GM23248 (cell line): Measurements from ENCODE around the gene TMED4. TPM values are rescaled to one million over a fixed set of nuclear protein-coding genes. Genes with fewer than 3 reads are reported as not detected.
"Not testable (repeated sequence)": the region's sequence is repeated elsewhere in the genome, so short reads cannot be mapped to it uniquely, and the experiment has no call there.

Experiments used
- DNase-seq: peaks from one replicate; pipeline ENCODE4 v3.0.0-alpha.2; 2015
- H2AFZ ChIP-seq: fragments of 200-600 bp; sonication (generic); 2 replicates; pipeline ENCODE4 v1.6.1; 2016; ENCODE audit warnings: antibody characterized with exemption
- H3F3A ChIP-seq: fragments of 200-600 bp; sonication (generic); 2 replicates; pipeline ENCODE4 v1.6.1; 2016; ENCODE audit warnings: mild to moderate bottlenecking, antibody characterized with exemption, mixed run types; ENCODE audit not compliant: insufficient read depth
- H3K27ac ChIP-seq: fragments of 200-600 bp; sonication (generic); 2 replicates; pipeline ENCODE4 v1.5.1; 2016; ENCODE audit warnings: mild to moderate bottlenecking
- H3K27me3 ChIP-seq: fragments of 200-600 bp; sonication (generic); replicated peaks from 2 replicates; pipeline ENCODE4 v1.6.1; 2016; ENCODE audit warnings: mild to moderate bottlenecking; ENCODE audit not compliant: insufficient read depth
- H3K36me3 ChIP-seq: fragments of 200-600 bp; sonication (generic); 2 replicates; pipeline ENCODE4 v1.6.1; 2016; ENCODE audit warnings: low read depth, mild to moderate bottlenecking
- H3K4me1 ChIP-seq: fragments of 200-600 bp; sonication (generic); 2 replicates; pipeline ENCODE4 v1.6.1; 2016; ENCODE audit warnings: mild to moderate bottlenecking; ENCODE audit not compliant: insufficient read depth
- H3K4me2 ChIP-seq: fragments of 200-600 bp; sonication (generic); one replicate; pipeline ENCODE4 v1.6.1; 2016; ENCODE audit warnings: mild to moderate bottlenecking; ENCODE audit not compliant: unreplicated experiment
- H3K4me3 ChIP-seq: fragments of 200-600 bp; sonication (generic); 2 replicates; pipeline ENCODE4 v1.5.1; 2016; ENCODE audit warnings: mild to moderate bottlenecking
- H3K79me2 ChIP-seq: fragments of 200-600 bp; sonication (generic); 2 replicates; pipeline ENCODE4 v1.6.1; 2016; ENCODE audit warnings: mild to moderate bottlenecking; ENCODE audit not compliant: insufficient read depth
- H3K9ac ChIP-seq: fragments of 200-600 bp; sonication (generic); 2 replicates; pipeline ENCODE4 v1.6.1; 2016; ENCODE audit warnings: mild to moderate bottlenecking
- H3K9me2 ChIP-seq: fragments of 200-600 bp; sonication (generic); 2 replicates; pipeline ENCODE4 v1.6.1; 2016; ENCODE audit warnings: mixed run types, mild to moderate bottlenecking, moderate library complexity; ENCODE audit not compliant: insufficient read depth
- H3K9me3 ChIP-seq: fragments of 200-600 bp; sonication (generic); one replicate; pipeline ENCODE4 v1.6.1; 2017; ENCODE audit warnings: low read depth
- H4K20me1 ChIP-seq: fragments of 200-600 bp; sonication (generic); 2 replicates; pipeline ENCODE4 v1.6.0; 2016; ENCODE audit not compliant: insufficient read depth
- EZH2 ChIP-seq: fragments of 200-600 bp; sonication (generic); IDR thresholded peaks from 2 replicates; pipeline ENCODE4 v1.6.1; 2018; ENCODE audit warnings: antibody characterized with exemption, mild to moderate bottlenecking; ENCODE audit not compliant: insufficient read depth, poor library complexity, severe bottlenecking
- EZH2phosphoT487 ChIP-seq: fragments of 200-600 bp; sonication (generic); IDR thresholded peaks from 2 replicates; pipeline ENCODE4 v1.6.1; 2018; ENCODE audit warnings: antibody characterized with exemption, moderate library complexity, mild to moderate bottlenecking, low read depth; ENCODE audit not compliant: insufficient read depth
- WGBS, 2 experiments: methylation state at CpG; one replicate each; pipeline ENCODE4 v1.1.6; 2015 to 2017; ENCODE audit warnings: low lambda C conversion rate in 2 of 2, low coverage in 1 of 2; ENCODE audit errors: missing lambda C conversion rate in 2 of 2; 5-methylcytosine and 5-hydroxymethylcytosine counted together
- in situ Hi-C: fragments of 300-500 bp; cut with MboI; formaldehyde crosslinking; loops from 2 replicates; pipeline ENCODE4 v1.15.0; 2020
- polyA plus RNA-seq: library from polyadenylated mRNA; unstranded; fragments of >200 nt; fragmentation: Nextera tagmentation; extraction: Ambion mirVana; gene quantifications from 2 replicates; pipeline ENCODE4 v1.2.1, GENCODE V29; 2016
- total RNA-seq: library from RNA; depleted of rRNA; stranded (reverse); fragments of >200 nt; shearing (Covaris generic); gene quantifications from 2 replicates; pipeline ENCODE4 v1.2.3, GENCODE V29; 2014

Gene TMED4
- total and polyA plus RNA-seq, 2 experiments from 2014 or later = 78.2 to 201 TPM

GRCh38 chr7:44564606-44565005 is 17.4 kb downstream of the TMED4 start:
- in situ Hi-C loops = no loop called here
- Histone ChIP-seq H3K4me2 (no peak overlapping the region), H3F3A (peaks cover 13% of the 10 kb centered on the region; the same call in 1 of the 2 replicates), H3K4me3 (no peak overlapping the region), H3K36me3 (peaks cover 21% of the 10 kb centered on the region; the same call in 1 of the 2 replicates), H3K9me3 (no peaks in the 10 kb centered on the region), H3K9me2 (no peaks in the 10 kb centered on the region), H3K79me2 (peaks cover 10% of the 10 kb centered on the region), H3K27ac (no peak overlapping the region), H3K4me1 (no peaks in the 10 kb centered on the region), H3K27me3 (no peaks in the 10 kb centered on the region), H2AFZ (no peak overlapping the region), H4K20me1 (no peaks in the 10 kb centered on the region), H3K9ac (no peak overlapping the region)
- no peak for DNase-seq
- 53 to 70% methylated on average over 2 of the region's 2 CpGs for WGBS, 2 experiments
- no peak for TF ChIP-seq EZH2phosphoT487
- no peak for TF ChIP-seq EZH2

DNA sequence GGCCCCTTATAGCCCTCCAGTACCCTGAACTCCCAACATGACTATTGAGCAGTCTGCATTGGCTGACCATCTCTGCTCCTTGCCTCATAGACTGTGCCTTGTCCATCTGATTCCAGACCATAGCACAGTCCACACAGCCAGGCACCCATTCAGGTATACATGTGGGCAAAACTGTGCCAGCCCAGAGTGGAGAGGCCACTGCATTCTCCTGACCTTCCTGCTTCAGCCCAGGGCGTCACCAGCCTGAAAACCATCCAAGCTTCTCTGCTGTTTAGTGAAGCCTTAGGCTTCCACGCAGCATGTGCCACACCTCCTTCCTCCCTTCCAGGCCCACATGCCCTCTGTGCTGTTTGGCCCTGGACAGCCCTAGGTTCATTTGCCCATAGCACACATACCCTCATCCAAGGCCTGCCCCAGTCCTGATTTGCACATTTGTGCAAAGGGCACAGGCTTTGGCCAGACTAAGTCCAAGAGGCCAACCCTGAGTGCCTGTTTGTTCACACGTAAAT is 18.8 kb downstream of the TMED4 start:
- no peaks in the 10 kb centered on the region for H3K9me2 ChIP-seq
- no peaks in the 10 kb centered on the region for H3K27me3 ChIP-seq
- no peaks in the 10 kb centered on the region for H4K20me1 ChIP-seq
- H3K79me2 ChIP-seq = peaks cover 6% of the 10 kb centered on the region
- peaks cover 5% of the 10 kb centered on the region; the same call in 1 of the 2 replicates for H3F3A ChIP-seq
- no peaks in the 10 kb centered on the region for H3K9me3 ChIP-seq
- H3K27ac ChIP-seq = no peak overlapping the region
- H2AFZ ChIP-seq = no peak overlapping the region
- 74 to 79% methylated on average over 3 of the region's 3 CpGs for WGBS, 2 experiments
- no peak overlapping the region for H3K4me2 ChIP-seq
- DNase-seq = no peak
- peaks cover 9% of the 10 kb centered on the region; the same call in 1 of the 2 replicates for H3K36me3 ChIP-seq
- H3K9ac ChIP-seq = no peak overlapping the region
- H3K4me3 ChIP-seq = no peak overlapping the region
- no peaks in the 10 kb centered on the region for H3K4me1 ChIP-seq
- in situ Hi-C loops = no loop called here
- no peak for TF ChIP-seq EZH2
- no peak for TF ChIP-seq EZH2phosphoT487

DNA sequence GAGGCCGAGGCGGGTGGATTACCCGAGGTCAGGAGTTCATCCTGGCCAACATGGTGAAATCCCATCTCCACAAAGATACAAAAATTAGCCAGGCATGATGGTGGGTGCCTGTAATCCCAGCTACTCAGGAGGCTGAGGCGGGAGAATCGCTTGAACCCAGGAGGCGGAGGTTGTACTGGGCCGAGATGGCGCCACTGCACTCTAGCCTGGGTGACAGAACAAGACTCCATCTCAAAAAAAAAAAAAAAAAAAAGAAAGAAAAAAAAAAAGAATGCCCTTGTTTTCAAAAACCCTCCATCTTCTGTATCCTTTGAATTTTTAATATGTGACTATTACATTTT is 19.4 kb downstream of the TMED4 start:
- WGBS, 2 experiments = 89 to 92% methylated on average over 7 to 8 of the region's 8 CpGs
- in situ Hi-C loops = not testable (repeated sequence)

GRCh38 chr7:44561962-44562621 is 19.9 kb downstream of the TMED4 start:
- H3K27ac ChIP-seq = no peak overlapping the region
- no peaks in the 10 kb centered on the region for H3K9me3 ChIP-seq
- no peaks in the 10 kb centered on the region for H3K9me2 ChIP-seq
- TF ChIP-seq EZH2 (no peak), EZH2phosphoT487 (no peak)
- 86 to 93% methylated on average over 7 of the region's 7 CpGs for WGBS, 2 experiments
- no peak overlapping the region for H3K4me3 ChIP-seq
- in situ Hi-C loops = no loop called here
- DNase-seq = peak; percentile 75
- no peaks in the 10 kb centered on the region for H3F3A ChIP-seq
- no peak overlapping the region for H2AFZ ChIP-seq
- peaks cover 6% of the 10 kb centered on the region for H3K79me2 ChIP-seq
- no peaks in the 10 kb centered on the region for H3K27me3 ChIP-seq
- H3K9ac ChIP-seq = no peak overlapping the region
- no peaks in the 10 kb centered on the region for H4K20me1 ChIP-seq
- H3K4me1 ChIP-seq = no peaks in the 10 kb centered on the region
- H3K4me2 ChIP-seq = no peak overlapping the region
- peaks cover 9% of the 10 kb centered on the region; the same call in 1 of the 2 replicates for H3K36me3 ChIP-seq

More for the DNA sequence above, 19.4 kb downstream of the TMED4 start:
- DNase-seq, H3F3A ChIP-seq, H3K9ac ChIP-seq, H2AFZ ChIP-seq, H3K4me3 ChIP-seq, H3K79me2 ChIP-seq, H3K9me3 ChIP-seq, H3K27me3 ChIP-seq, H3K36me3 ChIP-seq, H4K20me1 ChIP-seq, H3K4me2 ChIP-seq, H3K9me2 ChIP-seq, H3K4me1 ChIP-seq, H3K27ac ChIP-seq: not testable (repeated sequence)

DNA sequence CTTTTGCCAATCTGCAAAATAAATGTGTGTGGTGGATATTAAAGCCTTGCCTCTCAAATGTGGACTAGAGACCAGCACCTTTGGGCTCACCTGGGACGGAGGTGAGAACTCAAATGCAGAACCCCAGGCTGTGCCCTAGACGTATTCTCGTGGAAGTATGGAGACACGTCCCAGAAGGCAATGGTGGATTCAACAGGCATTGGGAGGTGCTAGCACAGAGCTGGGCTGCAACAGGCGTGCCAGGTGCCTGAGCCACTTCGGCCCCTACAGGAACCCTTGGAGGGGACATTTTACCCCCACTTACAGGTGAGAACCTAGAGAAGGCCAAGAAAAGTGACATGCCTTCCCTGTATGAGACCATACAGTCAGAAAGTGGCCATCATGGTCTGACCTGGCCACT is 20.6 kb downstream of the TMED4 start:
- H3K27me3 ChIP-seq = no peaks in the 10 kb centered on the region

More for the DNA sequence above, 20.6 kb downstream of the TMED4 start:
- H3K27ac ChIP-seq = no peak overlapping the region
- TF ChIP-seq EZH2phosphoT487 = no peak
- TF ChIP-seq EZH2 = no peak
- no peak overlapping the region for H2AFZ ChIP-seq
- no peaks in the 10 kb centered on the region for H4K20me1 ChIP-seq
- no peaks in the 10 kb centered on the region for H3F3A ChIP-seq
- H3K9me2 ChIP-seq = no peaks in the 10 kb centered on the region
- H3K79me2 ChIP-seq = peaks cover 6% of the 10 kb centered on the region
- H3K4me3 ChIP-seq = no peak overlapping the region
- no peaks in the 10 kb centered on the region for H3K9me3 ChIP-seq
- WGBS, 2 experiments = 95 to 97% methylated on average over 6 of the region's 6 CpGs
- no peak overlapping the region for H3K9ac ChIP-seq
- no peak overlapping the region for H3K4me2 ChIP-seq
- peaks cover 9% of the 10 kb centered on the region; the same call in 1 of the 2 replicates for H3K36me3 ChIP-seq
- no peaks in the 10 kb centered on the region for H3K4me1 ChIP-seq
- no peak for DNase-seq
- in situ Hi-C loops = no loop called here
